ENCODE results near the gene CCDC200.
"Not testable (repeated sequence)": the region's sequence is repeated elsewhere in the genome, so short reads cannot be mapped to it uniquely, and the experiment has no call there.

- not testable (repeated sequence) for TF ChIP-seq EZH2 (IDR thresholded peaks at IDR 0.05; ENCODE audit: insufficient read depth, poor library complexity, severe bottlenecking); EZH2phosphoT487 (IDR thresholded peaks at IDR 0.05; ENCODE audit: insufficient read depth, low read depth)
These were observed 44.5 kb upstream of the CCDC200 start for GRCh38 chr17:43272914-43273313.

All from GM23248 (cell line).